Ovary (tissue), 3 donors: ENCODE measurements around the gene VCL.

Experiments used
- EP300 ChIP-seq: sonication (generic); formaldehyde crosslinking; IDR thresholded peaks from one replicate; pipeline ENCODE4 v1.6.1; 2017; ENCODE audit warnings: antibody characterized with exemption
- TF ChIP-seq, protein P1 (sequence below), 3 donors: fragments of 450-650 bp in 2 of 3; fragments of 200-600 bp in 1 of 3; IDR thresholded peaks; one replicate each; pipeline versions ENCODE4 v1.5.1 to v1.8.0; 2016 to 2022; ENCODE audit warnings: antibody characterized with exemption in 3 of 3, mild to moderate bottlenecking in 1 of 3
- donor health status: DM: no; HTN: no; CAD: no.

DNA sequence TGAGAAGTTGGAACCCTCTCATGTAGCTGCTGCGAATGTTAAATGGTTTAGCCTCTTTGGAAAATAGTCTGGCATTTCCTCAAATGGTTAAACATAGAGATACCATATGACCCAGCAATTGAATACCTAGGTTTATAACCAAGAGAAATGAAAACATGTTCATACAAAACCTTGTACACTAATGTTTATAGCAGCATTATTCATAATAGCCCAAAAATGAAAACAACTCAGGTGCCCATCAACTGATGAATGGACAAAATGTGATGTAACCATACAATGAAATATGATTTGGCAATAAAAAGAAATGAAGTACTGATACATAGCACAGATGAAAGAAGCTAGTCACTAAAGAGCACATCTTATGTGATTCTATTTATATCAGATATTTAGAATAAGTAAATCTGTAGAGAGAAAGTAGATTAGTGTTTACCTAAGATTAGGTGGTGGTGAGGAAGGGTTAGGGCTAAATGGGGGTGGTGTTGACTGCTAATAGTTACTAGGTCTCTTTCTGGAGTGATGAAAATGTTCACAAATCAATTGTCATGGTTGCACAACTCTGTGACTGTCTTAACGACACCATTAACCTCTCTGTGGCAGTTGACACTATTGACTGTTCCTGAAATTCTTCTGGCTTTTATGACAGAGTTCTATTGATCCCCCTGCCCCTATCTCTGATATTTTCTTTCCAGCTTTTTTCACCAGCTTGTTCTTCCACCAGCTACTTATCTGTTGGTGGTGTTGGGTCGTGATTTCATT lies 35.2 kb downstream of the VCL start:
- TF ChIP-seq, protein P1, sequence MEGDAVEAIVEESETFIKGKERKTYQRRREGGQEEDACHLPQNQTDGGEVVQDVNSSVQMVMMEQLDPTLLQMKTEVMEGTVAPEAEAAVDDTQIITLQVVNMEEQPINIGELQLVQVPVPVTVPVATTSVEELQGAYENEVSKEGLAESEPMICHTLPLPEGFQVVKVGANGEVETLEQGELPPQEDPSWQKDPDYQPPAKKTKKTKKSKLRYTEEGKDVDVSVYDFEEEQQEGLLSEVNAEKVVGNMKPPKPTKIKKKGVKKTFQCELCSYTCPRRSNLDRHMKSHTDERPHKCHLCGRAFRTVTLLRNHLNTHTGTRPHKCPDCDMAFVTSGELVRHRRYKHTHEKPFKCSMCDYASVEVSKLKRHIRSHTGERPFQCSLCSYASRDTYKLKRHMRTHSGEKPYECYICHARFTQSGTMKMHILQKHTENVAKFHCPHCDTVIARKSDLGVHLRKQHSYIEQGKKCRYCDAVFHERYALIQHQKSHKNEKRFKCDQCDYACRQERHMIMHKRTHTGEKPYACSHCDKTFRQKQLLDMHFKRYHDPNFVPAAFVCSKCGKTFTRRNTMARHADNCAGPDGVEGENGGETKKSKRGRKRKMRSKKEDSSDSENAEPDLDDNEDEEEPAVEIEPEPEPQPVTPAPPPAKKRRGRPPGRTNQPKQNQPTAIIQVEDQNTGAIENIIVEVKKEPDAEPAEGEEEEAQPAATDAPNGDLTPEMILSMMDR (IDR thresholded peaks at IDR 0.05), result no peak
- no peak for TF ChIP-seq EP300
